HepG2 (cell line): ENCODE measurements around the gene LDLRAD4.

Experiments
- CTCF ChIP-seq: sonication (generic); formaldehyde crosslinking; IDR thresholded peaks from 2 replicates; pipeline ENCODE4 v1.5.0; 2020; ENCODE audit warnings: mild to moderate bottlenecking, missing genetic modification reagents, moderate library complexity
- KDM1A ChIP-seq: IDR thresholded peaks from 2 replicates; pipeline ENCODE4 v1.6.1; 2016; ENCODE audit warnings: missing compliant biosample characterization
- MXI1 ChIP-seq: IDR thresholded peaks from 3 replicates; pipeline ENCODE4 v1.6.1; 2012; ENCODE audit warnings: low read depth, low read length, inconsistent platforms, borderline replicate concordance
- PCBP1 ChIP-seq: fragments of 200-400 bp; formaldehyde crosslinking; IDR thresholded peaks from 2 replicates; pipeline ENCODE4 v1.6.1; 2017; ENCODE audit warnings: mild to moderate bottlenecking, low read depth, low read length, borderline replicate concordance
- POLR2A ChIP-seq, 2 experiments: IDR thresholded peaks; 2 replicates each; pipeline ENCODE4 v1.6.1; 2011; ENCODE audit warnings: low read depth in 2 of 2, low read length in 2 of 2, mild to moderate bottlenecking in 1 of 2, moderate library complexity in 1 of 2; ENCODE audit not compliant: insufficient read depth in 1 of 2
- ZBTB33 ChIP-seq: sonication (generic); formaldehyde crosslinking; IDR thresholded peaks from 2 replicates; pipeline ENCODE4 v1.4.0; 2020; ENCODE audit warnings: missing genetic modification reagents

GRCh38 chr18:13564579-13564978 lies 346.0 kb downstream of the LDLRAD4 start:
- TF ChIP-seq POLR2A (IDR thresholded peaks at IDR 0.05; ENCODE audit: insufficient read depth in 1 of 2, low read depth in 2 of 2, low read length in 2 of 2), result no peak
- no peak for TF ChIP-seq PCBP1
- no peak for TF ChIP-seq CTCF (CRISPR knock-in tag)
- TF ChIP-seq ZBTB33 (CRISPR knock-in tag), result no peak
- no peak for TF ChIP-seq KDM1A (CRISPR knock-in tag)
- no peak for TF ChIP-seq MXI1
